OCI-LY1 (cell line): ENCODE results near the gene RAB30.

Experiments used
- H2AFZ ChIP-seq: fragments of 200-600 bp; sonication (generic), shearing (Covaris generic); 2 replicates; pipeline ENCODE4 v1.6.0; 2014; ENCODE audit warnings: antibody characterized with exemption, mild to moderate bottlenecking, low read length
- H3F3A ChIP-seq: fragments of 200-600 bp; sonication (generic), shearing (Covaris generic); 2 replicates; pipeline ENCODE4 v1.6.0; 2014; ENCODE audit warnings: mild to moderate bottlenecking, antibody characterized with exemption, low read length, moderate library complexity; ENCODE audit not compliant: insufficient read depth
- H3K27ac ChIP-seq: fragments of 200-600 bp; sonication (generic); 2 replicates; pipeline ENCODE4 v1.5.1; 2014; ENCODE audit warnings: low read length, mixed run types, mild to moderate bottlenecking, low read depth; ENCODE audit not compliant: poor library complexity, severe bottlenecking
- H3K27me3 ChIP-seq: fragments of 200-600 bp; sonication (generic); 2 replicates; pipeline ENCODE4 v1.6.0; 2014; ENCODE audit warnings: antibody characterized with exemption, mild to moderate bottlenecking, low read length, moderate library complexity; ENCODE audit not compliant: insufficient read depth
- H3K36me3 ChIP-seq: fragments of 200-600 bp; sonication (generic); 2 replicates; pipeline ENCODE4 v1.6.1; 2014; ENCODE audit warnings: mild to moderate bottlenecking, antibody characterized with exemption, low read length, moderate library complexity, mixed read lengths; ENCODE audit not compliant: insufficient read depth
- H3K4me1 ChIP-seq: fragments of 200-600 bp; sonication (generic); 2 replicates; pipeline ENCODE4 v1.5.1; 2014; ENCODE audit warnings: mild to moderate bottlenecking, low read length, moderate library complexity; ENCODE audit not compliant: insufficient read depth, severe bottlenecking
- H3K4me2 ChIP-seq: fragments of 200-600 bp; sonication (generic), shearing (Covaris generic); 2 replicates; pipeline ENCODE4 v1.6.1; 2014; ENCODE audit warnings: low read length
- H3K4me3 ChIP-seq: fragments of 200-600 bp; sonication (generic); 2 replicates; pipeline ENCODE4 v1.5.1; 2014; ENCODE audit warnings: low read length, low read depth, mild to moderate bottlenecking, mixed read lengths; ENCODE audit not compliant: poor library complexity, severe bottlenecking
- H3K79me2 ChIP-seq: fragments of 200-600 bp; shearing (Covaris generic); 2 replicates; pipeline ENCODE4 v1.6.1; 2016; ENCODE audit warnings: mixed run types, low read length, mixed read lengths; ENCODE audit not compliant: insufficient read depth
- H3K9ac ChIP-seq: fragments of 200-600 bp; sonication (generic), shearing (Covaris generic); 2 replicates; pipeline ENCODE4 v1.6.1; 2014; ENCODE audit warnings: mild to moderate bottlenecking, low read length, mixed read lengths
- H3K9me2 ChIP-seq: fragments of 200-600 bp; sonication (generic), shearing (Covaris generic); 2 replicates; pipeline ENCODE4 v1.6.1; 2014; ENCODE audit warnings: low read depth, mild to moderate bottlenecking, low read length, mixed read lengths
- H3K9me3 ChIP-seq: fragments of 200-600 bp; shearing (Covaris generic); 2 replicates; pipeline ENCODE4 v1.6.1; 2014; ENCODE audit warnings: low read length, mixed read lengths
- H4K20me1 ChIP-seq: fragments of 200-600 bp; sonication (generic), shearing (Covaris generic); 2 replicates; pipeline ENCODE4 v1.6.0; 2016; ENCODE audit warnings: mild to moderate bottlenecking, low read length; ENCODE audit not compliant: insufficient read depth
- CTCF ChIP-seq: fragments of 200-600 bp; sonication (generic), shearing (Covaris generic); IDR thresholded peaks from 2 replicates; pipeline ENCODE4 v1.5.1; 2017; ENCODE audit warnings: mild to moderate bottlenecking, antibody characterized with exemption, low read length, moderate library complexity, mixed read lengths
- EZH2 ChIP-seq: fragments of 200-600 bp; sonication (generic), shearing (Covaris generic); IDR thresholded peaks from 2 replicates; pipeline ENCODE4 v1.8.0; 2017; ENCODE audit warnings: borderline replicate concordance, mixed run types, mild to moderate bottlenecking, antibody characterized with exemption, low read length, moderate library complexity, mixed read lengths

Gene RAB30

GRCh38 chr11:82995754-82996398 is 75.8 kb downstream of the RAB30 start:
- Histone ChIP-seq H3F3A (no peaks in the 10 kb centered on the region), H3K9ac (no peak overlapping the region), H4K20me1 (no peaks in the 10 kb centered on the region), H3K9me2 (no peaks in the 10 kb centered on the region), H3K4me1 (peaks cover 58% of the 10 kb centered on the region), H3K4me2 (no peak overlapping the region), H3K79me2 (peaks cover 18% of the 10 kb centered on the region), H3K9me3 (no peaks in the 10 kb centered on the region), H2AFZ (no peak overlapping the region), H3K27ac (no peak overlapping the region), H3K36me3 (peaks cover 52% of the 10 kb centered on the region; the same call in 1 of the 2 replicates), H3K4me3 (no peak overlapping the region), H3K27me3 (no peaks in the 10 kb centered on the region)
- no peak for TF ChIP-seq EZH2
- TF ChIP-seq CTCF: no peak

GRCh38 chr11:82995235-82995634 is 76.5 kb downstream of the RAB30 start:
- Histone ChIP-seq H3F3A (no peaks in the 10 kb centered on the region), H2AFZ (no peak overlapping the region), H3K27ac (no peak overlapping the region), H3K27me3 (no peaks in the 10 kb centered on the region), H3K9me2 (no peaks in the 10 kb centered on the region), H3K4me3 (no peak overlapping the region), H3K4me2 (no peak overlapping the region), H3K9ac (no peak overlapping the region), H3K36me3 (peaks cover 53% of the 10 kb centered on the region; the same call in 1 of the 2 replicates), H4K20me1 (no peaks in the 10 kb centered on the region), H3K4me1 (peaks cover 56% of the 10 kb centered on the region), H3K79me2 (peaks cover 16% of the 10 kb centered on the region), H3K9me3 (no peaks in the 10 kb centered on the region)
- TF ChIP-seq EZH2 (no peak), CTCF (no peak)

GRCh38 chr11:82994604-82995230 is 77.0 kb downstream of the RAB30 start:
- Histone ChIP-seq H3K9ac (no peak overlapping the region), H2AFZ (no peak overlapping the region), H3K4me3 (no peak overlapping the region), H3K27me3 (no peaks in the 10 kb centered on the region), H4K20me1 (no peaks in the 10 kb centered on the region), H3K27ac (no peak overlapping the region), H3K9me2 (no peaks in the 10 kb centered on the region), H3F3A (no peaks in the 10 kb centered on the region), H3K4me2 (no peak overlapping the region), H3K79me2 (peaks cover 11% of the 10 kb centered on the region), H3K4me1 (peaks cover 56% of the 10 kb centered on the region), H3K9me3 (no peaks in the 10 kb centered on the region), H3K36me3 (peaks cover 57% of the 10 kb centered on the region; the same call in 1 of the 2 replicates)
- TF ChIP-seq EZH2 (no peak), CTCF (no peak)
